KBM-7 (cell line): ENCODE measurements around the gene PSMB11.

Experiments used
- DNase-seq: peaks from one replicate; pipeline ENCODE4 v3.0.0-alpha.2; 2015
- in situ Hi-C: fragments of 300-500 bp; cut with MboI; formaldehyde crosslinking; loops from 2 replicates; pipeline ENCODE4 v1.14.3; 2020; ENCODE audit warnings: low sequenced_read_pairs, low pct_unique_long_range_greater_than_20kb, mixed read lengths

Gene PSMB11

DNA sequence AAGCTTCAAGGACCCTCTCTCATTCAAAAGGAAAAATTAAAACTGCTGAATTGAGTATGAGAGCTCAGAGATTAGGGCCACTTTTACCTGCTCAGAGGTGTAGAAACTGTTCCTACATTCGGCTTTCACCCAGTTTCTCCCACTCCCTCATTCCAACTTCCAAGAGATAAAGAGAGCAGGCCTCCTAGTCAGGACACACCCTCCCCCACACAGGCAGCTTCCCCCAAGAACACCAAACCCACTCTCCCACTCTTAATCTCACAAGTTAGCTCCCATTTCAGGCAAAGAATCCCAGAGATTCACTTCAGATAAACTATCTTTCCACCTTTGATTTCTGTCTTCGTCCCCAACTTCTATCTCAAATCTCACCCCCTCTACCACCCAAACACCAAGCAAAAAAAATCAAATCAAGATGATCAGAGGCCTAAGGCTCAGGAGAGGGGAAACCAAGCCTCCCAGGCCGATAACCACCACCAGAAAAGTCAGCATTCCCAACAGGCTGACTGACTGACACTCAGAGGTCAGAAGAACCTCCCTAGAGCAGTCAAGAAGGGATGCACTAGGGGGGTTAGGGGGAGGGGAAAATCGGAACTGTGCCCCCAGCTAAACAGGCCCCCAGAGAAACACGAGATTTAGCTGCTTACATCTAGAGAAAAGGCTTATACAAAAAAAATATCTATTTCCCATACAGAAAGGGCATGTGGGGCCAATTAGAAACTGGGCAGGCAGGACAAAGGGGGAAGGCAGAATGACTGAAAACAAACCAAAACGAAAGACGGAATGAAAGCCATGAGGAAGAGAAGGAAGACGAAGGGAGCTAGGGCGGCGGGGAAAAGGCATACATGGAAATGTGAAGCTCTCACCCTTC, 28.5 kb downstream of the PSMB11 start:
- DNase-seq, result no peak
- in situ Hi-C loops, result no loop called here

DNA sequence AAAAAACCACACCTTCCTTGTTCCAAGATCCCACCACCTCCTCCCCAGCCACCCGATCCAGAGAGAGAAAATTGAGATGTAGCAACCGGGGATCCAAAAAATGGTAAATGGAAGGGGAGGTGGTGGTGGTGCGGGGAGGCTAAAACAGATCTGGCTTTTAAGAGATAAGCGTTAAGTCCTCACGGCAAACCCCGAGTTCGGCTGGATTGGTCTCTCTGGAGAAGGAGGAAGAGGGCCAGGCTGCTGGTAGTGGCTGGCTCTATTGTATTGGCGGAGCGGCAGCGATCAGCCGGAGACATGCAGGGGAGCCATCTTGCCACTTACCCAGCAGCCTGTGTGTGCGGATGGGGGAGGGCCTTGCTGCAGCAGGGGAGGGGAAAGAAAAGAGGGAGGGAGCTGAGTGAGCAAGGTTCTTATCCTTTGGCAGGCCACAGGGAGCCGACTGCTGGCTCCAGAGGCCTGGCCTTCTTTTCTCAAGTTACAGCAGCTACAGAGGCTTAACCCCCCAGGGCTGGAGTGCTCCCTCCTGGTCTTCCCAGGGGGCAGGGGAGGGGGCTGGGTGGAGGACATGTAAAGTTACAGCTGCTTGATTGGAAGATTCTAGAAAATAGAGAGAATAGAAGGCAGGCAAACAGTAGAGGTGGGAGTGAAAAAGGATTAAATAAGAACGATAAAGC, 29.4 kb downstream of the PSMB11 start:
- in situ Hi-C loops, result no loop called here
- peak; percentile 90 for DNase-seq

GRCh38 chr14:23071921-23072539, 30.0 kb downstream of the PSMB11 start:
- no peak for DNase-seq
- in situ Hi-C loops, result no loop called here

DNA sequence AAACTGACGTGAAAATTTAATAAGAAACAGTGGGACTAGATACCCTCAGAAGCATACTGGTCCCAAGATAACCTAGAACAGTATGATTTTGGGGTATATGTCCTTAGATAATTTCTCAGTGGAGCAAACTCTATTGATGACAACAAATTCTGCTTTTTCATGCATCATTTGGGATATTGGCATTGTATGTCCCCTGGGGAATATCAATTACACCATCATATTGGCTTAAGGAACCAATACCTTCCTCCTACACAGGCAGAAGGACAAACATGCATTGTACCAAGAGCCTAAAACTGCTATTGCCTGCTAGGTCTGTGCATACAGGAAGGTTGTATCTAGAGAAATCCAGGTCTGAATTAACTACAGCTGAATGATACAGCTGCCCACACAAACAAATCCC, 32.9 kb downstream of the PSMB11 start:
- in situ Hi-C loops, result no loop called here
- no peak for DNase-seq

DNA sequence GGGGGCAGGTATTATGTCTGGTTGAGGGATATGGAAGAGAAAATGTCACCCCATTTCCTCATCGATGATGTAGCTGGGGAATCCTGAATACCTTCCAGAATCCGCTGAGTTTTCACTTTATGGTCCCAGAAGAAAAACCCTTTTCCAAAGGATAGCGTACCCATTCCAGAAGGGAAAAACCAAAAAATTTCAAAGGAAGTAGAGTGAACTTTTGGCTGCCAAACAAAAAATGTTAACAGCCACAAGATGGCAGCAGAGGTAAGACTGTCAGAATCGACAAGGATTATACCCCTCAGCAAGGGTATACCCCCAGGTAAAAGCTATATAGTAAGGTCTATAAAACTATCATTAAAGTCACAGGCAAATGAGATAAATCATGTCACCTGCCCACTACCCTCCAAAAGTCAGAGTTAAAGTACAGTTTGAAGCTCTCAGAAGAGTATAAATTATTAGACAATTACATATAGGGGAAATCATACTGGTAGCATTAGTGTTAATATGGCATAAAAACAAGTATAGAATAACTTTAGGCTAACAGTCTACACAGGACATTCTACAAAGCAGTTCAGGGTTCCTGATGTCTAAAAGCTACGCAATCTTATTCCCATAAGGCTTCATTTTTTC, 34.9 kb downstream of the PSMB11 start:
- in situ Hi-C loops, result no loop called here
- DNase-seq, result peak; percentile 38

DNA sequence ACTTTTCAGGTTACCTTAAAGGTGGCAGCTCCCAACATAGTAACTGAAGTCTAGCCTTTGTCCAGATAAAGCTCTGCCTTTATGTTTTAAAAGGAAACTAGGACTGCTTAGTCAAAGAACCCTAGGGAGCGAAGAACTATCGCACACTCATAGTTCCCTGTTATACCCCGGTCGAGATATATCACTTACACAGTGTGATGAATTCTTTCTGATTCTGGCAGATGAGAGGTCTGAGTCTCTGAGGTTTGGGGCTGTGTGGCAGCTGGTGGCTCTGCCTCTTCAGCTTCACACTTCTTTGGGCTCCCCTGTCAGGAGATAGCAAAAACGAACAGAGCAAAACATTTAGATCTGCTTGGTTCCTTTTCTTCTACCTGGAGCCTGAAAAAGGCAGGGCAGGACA, 36.0 kb downstream of the PSMB11 start:
- in situ Hi-C loops, result no loop called here
- no peak for DNase-seq

- in situ Hi-C loops, result no loop called here
- DNase-seq, result no peak
Measured at GRCh38 chr14:23078692-23079116, 36.7 kb downstream of the PSMB11 start.

DNA sequence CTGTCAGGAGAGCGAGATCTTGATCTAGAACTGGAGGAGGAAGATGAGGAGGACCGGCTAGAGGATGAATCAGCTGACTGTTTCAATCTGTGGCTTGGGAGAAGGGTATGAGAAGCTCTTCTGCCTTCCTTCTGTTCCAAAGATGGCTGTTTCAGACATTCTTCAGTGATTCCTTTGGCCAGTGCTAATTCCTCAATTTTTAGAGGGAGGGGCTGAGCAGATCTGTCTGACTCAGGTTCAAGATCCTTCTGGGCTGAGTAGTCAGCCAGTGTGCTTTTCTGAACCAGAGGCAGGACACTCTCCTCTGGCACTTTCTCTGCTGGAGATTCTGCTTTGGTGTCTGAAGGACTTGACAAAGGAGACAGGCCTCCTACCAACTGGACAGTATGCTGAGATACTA, 37.7 kb downstream of the PSMB11 start:
- no peak for DNase-seq

GRCh38 chr14:23080474-23080873, 38.5 kb downstream of the PSMB11 start:
- in situ Hi-C loops, result no loop called here
- DNase-seq, result no peak

More for the DNA sequence above, 37.7 kb downstream of the PSMB11 start:
- in situ Hi-C loops, result no loop called here

GRCh38 chr14:23085458-23085857, 43.4 kb downstream of the PSMB11 start:
- DNase-seq, result no peak
- in situ Hi-C loops, result no loop called here

GRCh38 chr14:23086565-23086964, 44.6 kb downstream of the PSMB11 start:
- no peak for DNase-seq
- in situ Hi-C loops, result no loop called here

DNA sequence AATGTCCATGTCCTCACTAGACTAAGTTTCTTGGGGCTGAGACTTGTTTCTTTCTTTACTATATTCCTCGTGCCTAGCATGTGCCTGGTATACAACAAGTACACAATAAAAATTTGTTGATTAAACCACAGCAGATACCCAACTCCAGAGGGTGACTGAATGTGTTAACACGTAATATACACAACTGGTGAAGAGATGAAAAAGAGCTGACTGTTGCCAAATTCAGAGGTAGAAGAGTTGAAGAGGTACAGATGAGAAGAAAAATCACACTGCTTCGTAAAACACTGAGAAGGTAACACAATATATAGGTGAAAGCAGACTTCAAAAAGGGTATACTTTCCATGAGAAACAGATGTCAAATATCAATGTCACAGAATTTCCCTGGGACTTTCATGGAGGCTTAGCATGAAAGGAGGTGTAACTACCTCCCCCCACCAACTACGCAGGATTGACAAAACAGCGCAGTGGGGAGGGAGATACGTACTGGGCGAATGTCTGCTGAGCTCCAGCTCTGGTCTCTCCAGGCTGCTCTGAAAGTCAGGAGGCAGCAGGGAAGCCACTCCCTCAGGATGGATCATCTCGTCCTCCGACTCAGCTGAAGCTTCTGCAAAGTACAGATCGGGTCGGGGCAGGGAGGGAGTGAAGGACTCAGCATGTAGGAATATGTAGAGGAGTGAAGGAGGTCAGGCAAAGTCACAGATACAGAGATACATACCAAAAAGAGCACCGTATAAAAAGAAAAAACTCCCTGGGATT, 47.7 kb downstream of the PSMB11 start:
- in situ Hi-C loops, result no loop called here
- DNase-seq, result no peak

- in situ Hi-C loops, result no loop called here
Measured at GRCh38 chr14:23090254-23090636, 48.2 kb downstream of the PSMB11 start.

GRCh38 chr14:23091294-23092225, 49.5 kb downstream of the PSMB11 start:
- no peak for DNase-seq
- in situ Hi-C loops, result no loop called here

More at GRCh38 chr14:23090254-23090636, 48.2 kb downstream of the PSMB11 start:
- DNase-seq, result no peak

DNA sequence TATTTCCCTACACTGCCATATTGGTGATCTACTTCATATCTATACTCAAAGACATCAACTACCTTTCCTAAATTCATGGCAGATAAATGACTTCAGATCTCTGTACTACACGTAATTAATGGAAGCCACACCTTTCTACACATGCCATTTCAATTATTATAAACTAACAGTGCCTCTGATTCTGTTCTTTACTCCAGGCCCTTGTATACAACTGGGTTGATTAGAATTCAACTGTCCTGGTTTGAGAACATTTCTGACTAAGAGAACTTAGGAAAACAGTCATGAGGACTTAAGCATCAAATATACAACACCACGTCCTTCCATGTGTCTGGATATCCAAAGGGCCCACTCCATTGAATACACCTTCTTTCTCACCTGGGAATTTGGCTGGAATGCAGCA, 51.1 kb downstream of the PSMB11 start:
- no peak for DNase-seq
- in situ Hi-C loops, result no loop called here

GRCh38 chr14:23093526-23093925, 51.5 kb downstream of the PSMB11 start:
- in situ Hi-C loops, result no loop called here
- no peak for DNase-seq
